ENCODE results near the gene NEK5. TPM values are rescaled to one million over a fixed set of nuclear protein-coding genes. Genes with fewer than 3 reads are reported as not detected.

The NEK5 gene
- total and polyA plus RNA-seq, 2 donors (not counting 3 experiments of a cell fraction or from before 2014, with no cell fraction given): 0.03 to 0.18 TPM

GRCh38 chr13:52169839-52170238, 41.0 kb upstream of the NEK5 start:
- Histone ChIP-seq H3K27ac (ENCODE audit: insufficient read depth, low read depth, low read length) (no peak overlapping the region), H4K20me1 (replicated peaks; ENCODE audit: control insufficient read depth, extremely low read depth, insufficient read depth, low read length) (no peaks in the 10 kb centered on the region), H3K4me3 (replicated peaks in 1 of 3; ENCODE audit: insufficient read depth in 1 of 3, low read depth in 1 of 3, low read length in 3 of 3) (no peak overlapping the region), H3K79me2 (ENCODE audit: control insufficient read depth, insufficient read depth, low read length) (no peaks in the 10 kb centered on the region), H3K9me3 (replicated peaks; ENCODE audit: control insufficient read depth, insufficient read depth, low read length) (no peaks in the 10 kb centered on the region), H3K4me2 (ENCODE audit: insufficient read depth, low read length) (no peak overlapping the region), H2AFZ (ENCODE audit: low read depth, low read length) (no peak overlapping the region), H3K9ac (replicated peaks; ENCODE audit: extremely low read depth, insufficient read depth, low read length) (no peak overlapping the region), H3K36me3 (ENCODE audit: control insufficient read depth in 2 of 2, extremely low read depth in 1 of 2, insufficient read depth in 2 of 2, low read length in 2 of 2) (peaks cover 0 to 4% of the 10 kb centered on the region in 2 experiments), H3K27me3 (ENCODE audit: control insufficient read depth in 2 of 2, insufficient read depth in 2 of 2, low read length in 2 of 2) (no peaks in the 10 kb centered on the region), H3K4me1 (ENCODE audit: control insufficient read depth, extremely low read depth, insufficient read depth, low read length) (peaks cover 9% of the 10 kb centered on the region), H3K9me1 (replicated peaks; ENCODE audit: control insufficient read depth, extremely low read depth, insufficient read depth, low read length) (no peaks in the 10 kb centered on the region)
- no peak for DNase-seq (ENCODE audit: low read depth, low spot score)
- intact Hi-C loops (cut with micrococcal nuclease) (no loop called here), dilution Hi-C loops (cut with MboI; ENCODE audit: extremely low pct_ligation_motif_present, low sequenced_read_pairs) (no loop called here)
- CTCF ChIA-PET: no interaction called here
- POLR2A ChIA-PET: no interaction called here
- no peak for FAIRE-seq
- no peak for TF ChIP-seq EZH2 (IDR thresholded peaks at IDR 0.05; ENCODE audit: borderline replicate concordance, low read depth, low read length, severe bottlenecking)
- TF ChIP-seq MYC (IDR thresholded peaks at IDR 0.05; ENCODE audit: low read depth, low read length): no peak
- TF ChIP-seq MAX (IDR thresholded peaks at IDR 0.05; ENCODE audit: insufficient read depth, insufficient read length): no peak
- no peak for TF ChIP-seq JUN (IDR thresholded peaks at IDR 0.05; ENCODE audit: borderline replicate concordance, insufficient read depth, insufficient read length, low read depth)
- no peak for TF ChIP-seq POLR2AphosphoS5 (IDR thresholded peaks at IDR 0.05; ENCODE audit: insufficient read depth, low read depth, low read length)
- TF ChIP-seq GATA2 (IDR thresholded peaks at IDR 0.05; ENCODE audit: insufficient read depth, insufficient read length, low read depth, low read length): no peak
- no peak for TF ChIP-seq POLR2A (IDR thresholded peaks at IDR 0.05; ENCODE audit: low read depth, low read length)
- no peak for TF ChIP-seq CTCF (IDR thresholded peaks at IDR 0.05; ENCODE audit: extremely low read depth in 1 of 2, insufficient read depth in 1 of 2, low read depth in 1 of 2, low read length in 2 of 2)
- no peak for TF ChIP-seq FOS (IDR thresholded peaks at IDR 0.05; ENCODE audit: borderline replicate concordance, insufficient read depth, low read length)
- BruUV-seq (replicated peaks): no TSS peak

Measured in endothelial cell of umbilical vein (primary cell).